AG04450 (cell line): ENCODE measurements around the gene PPIE. TPM values are rescaled to one million over a fixed set of nuclear protein-coding genes. Genes with fewer than 3 reads are reported as not detected.

Experiments used
- CTCF ChIA-PET: fragments of 300-600, 350-600 bp; formaldehyde crosslinking; extraction: SDS; loops from one replicate; lab custom pipeline; 2022; ENCODE audit warnings: antibody characterized with exemption, inconsistent platforms; lab: Charles Lee
- POLR2A ChIA-PET: fragments of 350-600 bp; formaldehyde crosslinking; extraction: SDS; loops from one replicate; lab custom pipeline; 2021; ENCODE audit warnings: antibody characterized with exemption, inconsistent platforms; lab: Yijun Ruan, JAX
- DNase-seq: peaks from one replicate; pipeline ENCODE4 v3.0.0-alpha.2; 2011; ENCODE audit warnings: low read depth, low spot score
- H3K27ac ChIP-seq: one replicate; pipeline ENCODE4 v1.5.1; 2012; ENCODE audit warnings: low read depth, low read length, control low read depth
- H3K27me3 ChIP-seq: one replicate; pipeline ENCODE4 v1.6.0; 2012; ENCODE audit warnings: low read length; ENCODE audit not compliant: control insufficient read depth, insufficient read depth
- H3K4me3 ChIP-seq: 2 replicates; pipeline ENCODE4 v1.5.1; 2011; ENCODE audit warnings: mild to moderate bottlenecking, low read depth, low read length, control low read depth
- H3K9me3 ChIP-seq: 2 replicates; pipeline ENCODE4 v1.5.1; 2012; ENCODE audit warnings: low read length; ENCODE audit not compliant: control insufficient read depth, insufficient read depth
- polyA plus RNA-seq: library from polyadenylated mRNA; depleted of rRNA; stranded (reverse); fragments of >200 nt; gene quantifications from 2 replicates; pipeline ENCODE4 v1.2.3, GENCODE V29; 2011
- TF ChIP-seq, protein P1 (sequence below): IDR thresholded peaks from 2 replicates; pipeline ENCODE4 v1.5.1; 2011; ENCODE audit warnings: low read depth, low read length, control low read depth, inconsistent platforms

PPIE gene
- polyA plus RNA-seq, 1 experiment, result 72.5 TPM

DNA sequence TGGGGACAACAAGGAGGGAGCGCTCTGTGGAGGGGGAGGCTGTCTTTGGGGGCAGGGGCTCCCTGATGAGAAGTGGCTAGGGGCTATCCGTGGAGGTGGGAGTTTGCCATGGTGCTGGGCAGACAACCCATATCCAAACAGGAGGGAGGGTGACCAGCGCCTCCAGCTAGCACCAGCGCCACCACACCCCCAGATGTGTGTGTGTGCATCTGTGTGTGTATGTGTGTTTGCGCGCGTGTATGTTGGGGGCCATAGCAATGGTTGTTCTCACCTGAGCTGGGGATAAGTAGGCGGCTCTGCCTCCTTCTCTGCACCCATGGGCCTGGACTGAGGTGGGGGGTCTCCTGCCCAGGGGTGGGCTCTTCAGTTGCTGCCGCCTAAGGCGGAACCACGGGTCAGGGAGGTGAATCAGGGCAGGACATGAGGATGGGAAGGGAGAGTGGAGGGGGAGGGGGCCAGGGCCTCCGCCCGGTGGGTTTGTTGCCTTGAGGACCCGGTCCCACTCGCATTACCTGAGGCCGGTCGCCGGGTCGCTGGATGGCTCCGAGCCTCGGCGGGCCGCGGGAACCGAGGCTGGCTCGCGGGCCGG, 47.8 kb upstream of the PPIE start:
- TF ChIP-seq, protein P1, sequence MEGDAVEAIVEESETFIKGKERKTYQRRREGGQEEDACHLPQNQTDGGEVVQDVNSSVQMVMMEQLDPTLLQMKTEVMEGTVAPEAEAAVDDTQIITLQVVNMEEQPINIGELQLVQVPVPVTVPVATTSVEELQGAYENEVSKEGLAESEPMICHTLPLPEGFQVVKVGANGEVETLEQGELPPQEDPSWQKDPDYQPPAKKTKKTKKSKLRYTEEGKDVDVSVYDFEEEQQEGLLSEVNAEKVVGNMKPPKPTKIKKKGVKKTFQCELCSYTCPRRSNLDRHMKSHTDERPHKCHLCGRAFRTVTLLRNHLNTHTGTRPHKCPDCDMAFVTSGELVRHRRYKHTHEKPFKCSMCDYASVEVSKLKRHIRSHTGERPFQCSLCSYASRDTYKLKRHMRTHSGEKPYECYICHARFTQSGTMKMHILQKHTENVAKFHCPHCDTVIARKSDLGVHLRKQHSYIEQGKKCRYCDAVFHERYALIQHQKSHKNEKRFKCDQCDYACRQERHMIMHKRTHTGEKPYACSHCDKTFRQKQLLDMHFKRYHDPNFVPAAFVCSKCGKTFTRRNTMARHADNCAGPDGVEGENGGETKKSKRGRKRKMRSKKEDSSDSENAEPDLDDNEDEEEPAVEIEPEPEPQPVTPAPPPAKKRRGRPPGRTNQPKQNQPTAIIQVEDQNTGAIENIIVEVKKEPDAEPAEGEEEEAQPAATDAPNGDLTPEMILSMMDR, result no peak
- POLR2A ChIA-PET, result no interaction called here
- Histone ChIP-seq H3K27me3 (peaks cover 75% of the 10 kb centered on the region), H3K27ac (no peak overlapping the region), H3K9me3 (peaks cover 7% of the 10 kb centered on the region; the same call in 1 of the 2 replicates), H3K4me3 (no peak overlapping the region)
- DNase-seq, result no peak
- CTCF ChIA-PET, result interaction anchor here (0.9 to 1.0 kb wide), 2 partner anchors 32 to 84 kb away, joined by 5 to 7 read pairs; no protein-coding TSS in a partner anchor

- CTCF ChIA-PET, result interaction anchor here (0.6 to 1.0 kb wide), 4 partner anchors 19 to 85 kb away, joined by 3 to 7 read pairs (median 4); partner anchors contain the start of gene NT5C1A
- H3K27ac ChIP-seq, result no peak within 1 kb of the TSS
- DNase-seq, result no peak
- peaks cover 72% of the 10 kb centered on the region for H3K27me3 ChIP-seq
- TF ChIP-seq, protein P1, result no peak
- peak within 1 kb of the TSS; percentile 25; the same call in 1 of the 2 replicates for H3K4me3 ChIP-seq
- H3K9me3 ChIP-seq, result peaks cover 7% of the 10 kb centered on the region; the same call in 1 of the 2 replicates
- POLR2A ChIA-PET, result no interaction called here
Measured at GRCh38 chr1:39691383-39692151, 47.1 kb upstream of the PPIE start, which contains the start of gene HPCAL4. TSS of gene HPCAL4 (minus strand) at chr1:39691433. CDS start at chr1:39684603, 6,830 bp downstream.

DNA sequence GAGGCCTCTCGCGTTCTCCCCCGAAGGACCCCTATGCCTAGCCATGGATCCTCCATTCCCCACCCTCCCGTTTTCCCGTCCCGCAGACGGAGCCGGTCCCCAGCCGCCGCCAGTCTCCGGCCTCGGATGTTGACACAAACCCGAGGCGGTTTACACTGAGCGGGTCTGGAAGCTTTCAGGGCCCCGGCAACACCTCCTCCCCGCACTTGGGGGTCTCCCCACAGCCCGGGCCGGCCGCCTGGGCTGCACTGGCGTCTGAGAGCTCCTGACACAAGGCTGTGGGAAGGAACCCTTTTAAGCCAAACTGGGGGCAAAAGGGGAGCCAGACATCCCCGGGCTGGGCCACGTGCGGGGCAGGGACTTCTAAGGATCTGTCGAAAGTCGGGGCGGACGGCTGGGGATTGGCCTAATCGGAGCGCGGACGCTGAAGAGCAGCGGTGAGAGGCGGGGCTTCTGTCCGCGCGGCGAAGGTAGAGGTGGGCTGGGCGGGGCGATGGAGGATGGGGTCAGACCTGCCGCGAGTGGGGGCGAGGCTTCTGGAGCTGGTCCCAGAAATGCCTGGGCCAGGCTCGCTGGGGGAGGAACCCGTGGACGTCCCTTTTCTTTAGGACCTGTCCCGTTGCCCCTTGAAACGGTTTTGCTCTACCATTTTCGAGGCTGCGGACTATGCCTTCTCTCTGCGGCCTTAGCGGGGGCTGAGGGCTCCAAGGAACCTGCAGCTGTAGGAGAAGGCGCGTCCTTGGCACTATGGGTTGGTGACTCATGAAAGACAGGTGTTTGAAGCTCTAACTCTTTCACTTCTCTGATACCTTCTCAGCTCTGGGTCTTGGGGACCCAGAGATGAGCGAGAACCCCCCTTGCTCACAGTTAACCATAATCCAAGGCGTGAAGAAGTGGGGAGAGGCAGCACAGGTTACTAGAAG, 46.3 kb upstream of the PPIE start:
- no peak for DNase-seq
- CTCF ChIA-PET, result interaction anchor here (0.6 to 1.7 kb wide), 3 partner anchors 20 to 39 kb away, joined by 3 to 4 read pairs (median 3); partner anchors contain the start of gene NT5C1A
- Histone ChIP-seq H3K9me3 (peaks cover 7% of the 10 kb centered on the region; the same call in 1 of the 2 replicates), H3K27me3 (peaks cover 68% of the 10 kb centered on the region), H3K4me3 (no peak overlapping the region), H3K27ac (no peak overlapping the region)
- POLR2A ChIA-PET, result no interaction called here
- TF ChIP-seq, protein P1, result no peak

GRCh38 chr1:39694026-39694425, 44.7 kb upstream of the PPIE start:
- Histone ChIP-seq H3K9me3 (peaks cover 7% of the 10 kb centered on the region; the same call in 1 of the 2 replicates), H3K4me3 (no peak overlapping the region), H3K27me3 (peaks cover 67% of the 10 kb centered on the region), H3K27ac (no peak overlapping the region)
- TF ChIP-seq, protein P1, result no peak
- ChIA-PET POLR2A (no interaction called here), CTCF (interaction anchor here (1.7 kb wide), 2 partner anchors 35 to 88 kb away, joined by 4 to 8 read pairs; no protein-coding TSS in a partner anchor)
- no peak for DNase-seq
